HG03066 (cell line): Measurements from ENCODE around the gene GSN.

ENCODE experiments used
- ATAC-seq: cut with Tn5 transposase; IDR thresholded peaks from one replicate; pipeline ENCODE4 v1.9.1; 2021; ENCODE audit warnings: low read depth; ENCODE audit not compliant: unreplicated experiment

Gene GSN

GRCh38 chr9:121368745-121369144, 100.8 kb downstream of the GSN start:
- no peak for ATAC-seq

GRCh38 chr9:121369595-121370265, 101.8 kb downstream of the GSN start, which contains the start of gene STOM:
STOM (minus strand) TSS chr9:121370250; CDS start chr9:121370187, 63 bp downstream.
- ATAC-seq = peak; percentile 50

- ATAC-seq = no peak
These were observed 103.6 kb downstream of the GSN start for GRCh38 chr9:121371495-121372061.

- no peak for ATAC-seq
These were observed 104.5 kb downstream of the GSN start for GRCh38 chr9:121372239-121373010.

GRCh38 chr9:121373011-121373729, 105.2 kb downstream of the GSN start:
- ATAC-seq = no peak

GRCh38 chr9:121376214-121376830, 108.4 kb downstream of the GSN start:
- ATAC-seq = no peak

GRCh38 chr9:121380846-121381245, 112.9 kb downstream of the GSN start:
- ATAC-seq = no peak
